HG02678 (cell line): ENCODE measurements around the gene LCLAT1.
"Not testable (repeated sequence)": the region's sequence is repeated elsewhere in the genome, so short reads cannot be mapped to it uniquely, and the experiment has no call there.

Experiments used
- ATAC-seq: cut with Tn5 transposase; IDR thresholded peaks from one replicate; pipeline ENCODE4 v1.9.1; 2021; ENCODE audit warnings: mild to moderate bottlenecking, moderate library complexity; ENCODE audit not compliant: unreplicated experiment

LCLAT1 gene

GRCh38 chr2:30633039-30633438 is 186.0 kb downstream of the LCLAT1 start:
- ATAC-seq: no peak

DNA sequence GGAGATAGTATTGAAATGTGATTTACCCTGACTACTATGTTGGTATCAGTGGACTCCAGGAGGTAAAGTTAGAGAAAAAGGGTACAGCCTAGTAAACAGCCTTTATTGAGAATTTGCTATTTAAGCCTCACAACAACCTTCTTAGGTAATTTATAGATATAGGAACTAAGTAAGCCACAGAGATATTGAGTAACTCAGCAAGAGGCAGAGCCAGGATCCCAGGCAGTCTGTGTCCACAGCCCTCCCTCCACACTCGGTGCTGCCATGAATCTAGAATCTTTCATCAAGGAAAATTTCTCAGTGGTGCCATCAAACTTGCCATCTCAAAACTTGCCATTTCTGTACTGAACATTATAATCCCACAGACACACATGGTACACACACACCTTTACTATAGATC is 189.3 kb downstream of the LCLAT1 start:
- ATAC-seq: no peak

DNA sequence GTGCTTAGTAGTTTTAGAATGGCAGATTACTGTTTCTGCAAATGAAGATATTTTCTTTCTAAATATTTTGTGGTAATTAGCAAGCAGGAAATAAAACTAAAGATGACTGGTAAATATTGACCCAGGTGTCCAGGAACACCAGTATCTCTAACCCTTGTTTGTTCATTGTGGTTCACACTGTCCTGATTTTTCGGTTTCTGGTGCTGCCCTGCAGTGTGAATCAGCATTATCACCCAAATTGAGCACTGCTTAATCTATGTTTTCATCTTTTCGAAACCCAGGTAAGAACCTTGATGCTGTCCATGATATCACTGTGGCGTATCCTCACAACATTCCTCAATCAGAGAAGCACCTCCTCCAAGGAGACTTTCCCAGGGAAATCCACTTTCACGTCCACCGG is 192.8 kb downstream of the LCLAT1 start:
- no peak for ATAC-seq

GRCh38 chr2:30641765-30642345 is 194.8 kb downstream of the LCLAT1 start:
- no peak for ATAC-seq

DNA sequence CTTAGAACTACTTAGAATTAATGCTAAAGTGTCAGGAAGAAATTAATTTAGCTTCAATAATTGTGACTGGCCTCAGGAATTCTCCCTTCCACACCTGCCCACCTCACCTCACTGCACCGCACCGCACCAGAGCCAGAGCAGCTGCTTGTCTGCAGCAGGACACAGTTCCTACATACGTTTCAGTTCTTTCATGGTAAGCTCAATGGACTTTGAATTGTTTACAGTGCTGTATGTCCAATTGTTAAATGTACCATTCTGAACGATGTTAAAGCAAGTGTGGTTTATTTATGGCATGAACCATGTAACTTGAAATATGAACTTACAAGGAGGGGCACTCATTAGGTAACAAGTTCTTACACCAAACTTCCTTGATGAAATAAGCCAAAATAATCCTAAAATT is 196.0 kb downstream of the LCLAT1 start:
- not testable (repeated sequence) for ATAC-seq

DNA sequence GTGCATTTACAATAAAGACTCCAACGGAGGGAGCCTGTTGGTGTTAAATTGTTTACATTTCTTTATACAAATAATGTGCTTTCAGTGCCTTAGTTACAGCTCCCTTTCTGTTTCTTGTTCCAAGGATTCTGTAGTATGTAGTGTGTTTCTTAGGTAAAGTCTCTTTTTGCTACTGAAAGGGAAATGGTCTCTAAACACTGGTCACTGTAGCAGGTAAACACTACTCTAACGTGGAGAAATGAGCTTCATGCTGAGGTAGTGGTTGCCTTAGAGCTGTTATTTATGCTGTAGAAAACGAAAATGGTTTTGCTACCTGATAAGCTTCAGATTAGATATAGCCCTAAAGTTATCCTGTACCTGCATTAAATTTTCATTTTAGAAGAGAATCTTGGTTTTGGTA is 196.6 kb downstream of the LCLAT1 start:
- no peak for ATAC-seq

DNA sequence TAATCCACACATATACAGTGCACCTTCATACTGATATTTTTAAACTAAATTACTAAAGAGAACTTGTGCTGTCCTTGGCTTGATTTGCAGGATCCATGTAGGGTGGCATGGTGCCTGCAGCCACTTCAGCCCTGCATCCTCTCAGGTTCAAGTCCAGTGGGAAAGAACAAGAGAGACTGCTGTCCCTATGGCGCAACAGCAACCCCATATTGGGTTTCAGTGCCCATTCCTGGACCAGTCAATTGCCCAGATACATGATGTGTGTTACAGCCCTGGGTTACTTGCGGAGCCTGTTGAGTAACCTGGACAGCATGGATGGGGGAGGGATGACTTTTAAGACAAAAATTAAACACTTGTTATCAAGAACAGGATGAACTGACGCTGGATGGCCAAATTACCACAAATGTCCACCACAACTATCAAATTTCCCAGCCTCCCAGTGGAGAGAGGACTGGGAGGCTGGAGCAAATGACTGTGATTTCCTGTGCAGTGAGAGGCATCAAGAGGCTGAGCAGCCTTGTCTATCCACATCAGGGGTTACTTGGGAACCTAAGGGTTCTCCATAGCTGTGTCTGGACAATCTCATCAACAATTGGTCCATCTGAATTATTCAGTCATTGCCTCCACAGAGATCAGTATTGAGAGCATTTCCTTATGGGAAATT is 198.2 kb downstream of the LCLAT1 start:
- no peak for ATAC-seq

DNA sequence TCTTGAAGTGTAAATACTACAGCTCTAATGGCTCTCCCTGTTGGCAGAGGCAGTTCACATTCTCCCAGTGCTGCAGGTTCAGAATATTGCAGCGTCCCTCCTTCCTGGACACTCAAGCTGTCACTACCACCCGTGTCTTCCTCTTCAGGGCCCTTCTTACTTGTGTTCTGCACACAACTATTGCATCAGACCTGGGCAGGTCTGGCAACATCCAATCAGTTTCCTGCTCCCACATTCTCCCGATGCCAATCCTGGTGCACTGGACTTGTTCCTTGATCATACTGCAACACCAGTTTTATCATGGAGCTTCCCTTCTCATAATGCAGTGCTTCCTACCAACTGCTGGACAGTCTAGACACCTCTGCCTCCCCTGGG is 198.7 kb downstream of the LCLAT1 start:
- no peak for ATAC-seq

DNA sequence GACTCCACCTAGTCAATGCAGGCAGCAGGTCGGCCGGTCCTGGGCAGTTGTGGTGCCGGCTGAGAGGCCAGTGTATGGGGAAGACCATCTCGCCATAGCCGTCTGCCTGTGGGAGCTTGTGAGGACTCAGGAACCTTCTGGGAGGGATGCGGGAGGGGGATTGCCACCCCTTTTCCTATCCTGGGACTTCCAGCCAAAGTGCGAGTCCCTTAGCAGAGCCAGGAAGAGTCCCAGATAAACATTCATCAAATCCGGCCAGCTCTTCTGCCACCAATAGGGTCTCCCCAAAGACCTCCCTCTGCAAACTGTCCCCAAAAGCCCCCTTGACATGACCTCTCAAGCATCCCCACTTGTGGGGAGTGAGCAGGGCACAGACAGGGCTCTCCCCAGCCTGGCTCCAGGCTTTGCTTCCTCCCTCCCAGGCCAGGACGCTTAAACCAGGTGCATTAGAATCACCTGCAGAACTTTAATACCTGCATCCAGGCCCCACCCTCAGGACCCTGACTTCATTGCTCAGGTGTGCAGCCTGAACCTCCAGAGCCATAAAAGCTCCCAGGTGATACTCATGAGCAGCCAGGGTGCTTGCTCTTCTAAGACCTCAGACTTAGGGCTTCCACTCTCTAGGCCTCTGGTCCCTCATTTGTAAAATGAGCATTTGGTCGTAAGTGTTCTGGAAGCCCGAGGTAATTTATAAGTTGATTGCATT is 200.9 kb downstream of the LCLAT1 start:
- no peak for ATAC-seq

DNA sequence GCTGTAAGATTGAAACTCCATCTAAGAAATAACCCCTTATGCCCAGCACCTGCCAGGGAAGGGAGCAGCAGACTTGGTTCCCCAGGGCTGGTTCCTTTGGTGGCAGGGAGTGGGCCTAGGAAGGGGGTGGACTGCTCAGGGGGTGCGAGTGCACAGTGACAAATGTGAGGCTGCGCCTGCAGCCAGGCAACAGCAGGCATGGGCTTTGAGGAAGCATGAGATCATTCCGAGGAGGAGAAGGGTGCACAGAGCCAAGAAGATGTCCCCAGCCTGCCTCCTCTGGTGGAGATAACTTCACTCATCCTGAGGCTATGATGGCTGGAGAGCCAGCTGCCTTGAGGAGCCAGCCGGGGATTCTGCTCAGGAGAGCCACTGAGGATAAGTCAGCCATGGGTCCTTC is 202.2 kb downstream of the LCLAT1 start:
- ATAC-seq: no peak

DNA sequence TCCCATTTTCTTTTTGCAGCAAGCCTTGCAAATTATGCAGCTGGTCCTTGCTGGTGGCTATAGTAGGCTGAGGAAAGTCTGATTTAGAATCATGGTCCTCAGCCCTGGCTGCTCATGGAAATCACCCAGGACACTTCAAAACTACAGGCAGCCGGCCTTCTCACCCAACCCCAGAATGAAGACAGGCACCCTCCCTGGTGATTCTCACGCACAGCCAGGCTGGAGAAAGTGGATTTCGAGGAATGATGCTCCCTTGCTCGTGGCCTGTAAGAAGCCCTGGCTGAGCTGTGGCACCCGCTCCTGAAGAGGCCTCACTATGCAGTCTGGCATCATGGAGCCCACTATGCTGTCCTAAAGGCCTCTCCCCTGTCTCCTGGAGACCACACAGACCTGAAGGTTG is 202.8 kb downstream of the LCLAT1 start:
- no peak for ATAC-seq

DNA sequence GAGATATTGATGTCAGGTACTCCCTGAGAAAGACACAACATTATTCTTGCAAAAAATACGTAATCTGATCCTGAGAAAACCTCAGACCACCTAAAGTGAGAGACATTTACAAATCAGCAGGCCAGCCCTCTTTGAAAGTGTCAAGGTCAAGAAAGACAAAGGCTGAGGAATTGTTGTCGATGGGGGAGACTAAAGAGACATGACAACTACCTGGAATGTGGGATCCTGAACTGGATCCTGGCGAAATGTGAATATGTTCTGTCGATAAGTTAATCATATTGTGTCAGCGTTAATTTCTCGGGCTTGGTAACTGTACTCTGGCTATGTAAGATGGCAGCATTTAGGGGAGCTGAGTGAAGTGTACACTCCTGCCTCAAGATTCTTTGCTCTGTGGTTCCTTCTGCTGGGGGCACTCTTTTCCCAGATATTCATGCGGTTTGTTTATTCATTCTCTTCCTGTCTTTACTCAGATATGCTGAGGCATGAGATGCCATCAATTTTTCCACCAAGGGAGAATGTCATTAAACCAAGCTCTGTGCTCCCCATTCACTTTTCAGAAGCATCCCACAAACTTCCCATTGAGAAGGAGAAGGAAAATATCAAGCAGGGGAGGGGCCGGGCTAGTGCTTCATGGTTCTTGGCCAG is 205.3 kb downstream of the LCLAT1 start:
- ATAC-seq: no peak

DNA sequence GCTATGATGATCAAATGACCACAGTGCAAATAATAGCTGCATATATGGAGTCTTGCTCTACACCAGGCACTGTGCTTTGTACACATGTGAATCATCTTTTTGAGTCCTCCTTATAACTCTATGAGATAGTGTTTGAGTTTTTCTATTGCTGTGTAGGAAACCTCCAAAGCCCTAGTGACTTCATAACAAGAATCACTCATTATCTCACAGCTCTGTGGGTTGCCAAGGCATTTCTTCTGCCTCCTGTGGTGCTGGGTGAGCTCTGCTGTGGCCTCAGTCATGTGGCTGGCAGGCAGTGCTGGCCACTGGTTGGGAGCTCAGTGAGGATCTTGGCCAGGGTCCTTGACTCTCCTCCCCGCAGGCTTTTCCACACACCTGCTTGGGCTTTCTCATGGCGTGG is 206.8 kb downstream of the LCLAT1 start:
- no peak for ATAC-seq

- ATAC-seq: no peak
Measured at GRCh38 chr2:30654404-30654803, 207.4 kb downstream of the LCLAT1 start.

GRCh38 chr2:30655211-30655610 is 208.2 kb downstream of the LCLAT1 start:
- no peak for ATAC-seq

DNA sequence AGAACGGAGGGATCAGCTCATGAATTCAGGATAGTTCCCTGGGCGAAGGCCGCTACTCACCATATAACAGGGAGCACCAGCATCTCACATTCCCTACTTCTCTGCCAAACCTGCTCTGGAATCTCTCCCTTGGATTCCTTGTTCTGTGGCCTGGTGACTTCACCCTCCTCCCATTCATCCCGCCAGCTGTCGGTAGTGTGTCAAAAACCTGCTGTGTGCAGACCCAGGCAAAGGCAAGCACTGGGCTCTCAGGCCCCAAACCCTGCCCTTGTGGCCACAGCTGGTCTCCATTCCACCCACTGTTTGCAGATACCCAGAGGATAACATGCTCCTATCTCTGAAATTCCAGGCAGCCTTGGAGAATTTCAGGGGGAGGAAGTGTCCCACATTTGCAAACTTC is 208.6 kb downstream of the LCLAT1 start:
- ATAC-seq: no peak

GRCh38 chr2:30656079-30656478 is 209.0 kb downstream of the LCLAT1 start:
- no peak for ATAC-seq

DNA sequence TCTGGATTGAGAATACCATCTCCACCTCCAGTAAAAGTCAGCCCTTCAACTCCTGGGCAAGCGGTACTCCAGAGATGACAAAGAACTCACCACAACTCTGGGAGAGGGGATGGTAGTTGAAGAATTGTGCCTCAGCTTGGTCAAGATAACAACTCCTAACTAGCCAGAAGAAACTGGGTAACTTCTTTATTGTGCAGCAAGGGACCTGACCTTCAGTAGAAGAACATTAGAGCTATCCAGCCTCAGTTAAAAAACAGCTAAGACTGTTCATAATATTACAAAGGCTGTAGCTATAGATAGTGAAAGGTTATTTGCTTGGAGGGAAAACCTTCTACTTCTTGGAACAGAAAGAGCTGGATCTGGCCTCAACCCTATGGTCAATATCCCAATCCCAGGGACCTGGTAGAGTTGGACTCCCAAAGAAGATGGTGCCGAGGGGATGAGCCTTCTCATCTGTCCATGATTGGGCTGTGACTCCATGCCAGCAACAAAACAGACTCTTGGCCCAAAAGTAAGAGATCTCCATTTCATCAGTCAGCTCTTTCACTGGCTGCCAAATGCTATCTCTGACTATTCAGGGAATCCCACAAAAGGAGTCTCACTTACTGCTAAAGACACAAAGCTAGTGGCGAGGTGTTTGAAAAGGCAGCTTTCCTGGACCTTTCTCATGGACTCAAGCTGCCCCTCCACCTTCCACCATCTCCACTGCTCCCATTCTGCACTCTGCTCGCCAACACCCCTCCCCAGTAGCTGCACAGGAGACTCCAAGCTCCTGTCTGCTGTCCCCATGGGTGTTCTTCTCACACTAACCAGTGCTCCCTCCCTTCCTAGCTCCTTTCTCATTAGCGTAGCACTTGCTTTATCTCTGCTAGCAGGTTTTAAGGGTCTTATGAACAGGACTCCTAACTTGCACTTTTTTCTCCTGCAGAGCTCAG is 214.4 kb downstream of the LCLAT1 start:
- ATAC-seq: no peak

DNA sequence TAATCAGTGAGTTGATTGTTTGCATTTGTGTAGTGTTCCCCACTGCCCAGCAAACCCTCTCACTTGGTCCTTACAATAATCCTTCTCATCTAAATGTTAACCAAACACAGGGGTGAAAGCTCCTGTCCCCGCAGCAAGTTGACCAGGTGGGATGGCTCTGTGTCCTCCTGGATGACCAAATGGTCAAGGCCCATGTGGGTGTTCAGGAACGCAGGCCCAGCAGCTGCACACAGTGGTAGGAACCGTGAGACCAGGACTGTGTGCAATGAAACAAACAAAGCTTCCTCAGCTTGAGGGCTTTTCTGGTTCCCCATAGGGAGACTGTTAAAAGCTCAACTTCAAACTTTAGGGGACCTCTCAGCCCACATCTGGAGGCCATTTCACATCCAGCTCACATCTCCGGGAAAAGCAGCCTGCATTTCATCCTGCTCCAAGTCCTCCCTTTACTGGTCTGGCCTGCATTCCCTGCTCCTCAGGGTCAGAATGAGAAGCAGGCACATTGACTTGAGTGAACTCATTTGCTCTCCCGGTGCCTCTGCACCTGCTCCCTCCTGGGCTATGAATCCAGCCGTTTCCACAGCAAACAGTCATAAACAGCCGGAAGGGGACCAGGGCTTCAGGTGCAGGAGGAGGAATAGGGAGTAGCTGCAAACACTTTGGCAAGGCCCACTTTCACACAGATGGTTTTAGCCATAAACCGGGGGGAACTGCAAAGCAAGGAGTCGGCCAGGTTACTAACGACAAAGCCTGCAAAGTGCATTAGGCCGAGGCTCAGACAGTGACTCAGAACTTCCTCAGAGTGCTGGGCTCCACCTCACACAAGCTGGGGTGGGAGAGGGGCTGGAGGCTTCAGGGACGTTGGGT is 215.5 kb downstream of the LCLAT1 start:
- ATAC-seq: no peak

GRCh38 chr2:30663321-30663720 is 216.3 kb downstream of the LCLAT1 start:
- ATAC-seq: no peak
